GM12878 (cell line): ENCODE measurements around the gene ADCY5. TPM values are rescaled to one million over a fixed set of nuclear protein-coding genes. Genes with fewer than 3 reads are reported as not detected.

Experiments
- ATAC-seq: fragments of 200-7000 bp; cut with Tn5 transposase; 3 replicates; pipeline ENCODE4 v1.9.1; 2020; ENCODE audit warnings: mild to moderate bottlenecking, moderate library complexity
- BruUV-seq: library from RNA; stranded (reverse); fragments of 400-500 nt; replicated peaks from 2 replicates; lab custom pipeline; 2021; lab: Mats Ljungman, UMichigan
- CTCF ChIA-PET: fragments of 300-600 bp; sonication (Branson Sonifier 250); formaldehyde crosslinking; extraction: SDS; loops from one replicate; lab custom pipeline; 2021; ENCODE audit warnings: inconsistent platforms; lab: Yijun Ruan, JAX
- POLR2A ChIA-PET: fragments of 350-600 bp; formaldehyde crosslinking; extraction: SDS; loops from one replicate; lab custom pipeline; 2021; ENCODE audit warnings: inconsistent platforms; lab: Charles Lee
- RAD21 ChIA-PET: fragments of 300-600 bp; sonication (Branson Sonifier 250); formaldehyde crosslinking; loops from one replicate; lab custom pipeline; 2023; ENCODE audit warnings: antibody characterized with exemption; ENCODE audit not compliant: unreplicated experiment; lab: Charles Lee
- SMC1A ChIA-PET: fragments of 300-600 bp; sonication (Branson Sonifier 250); formaldehyde crosslinking; loops from one replicate; lab custom pipeline; 2023; ENCODE audit not compliant: unreplicated experiment, uncharacterized antibody; lab: Charles Lee
- DNase-seq: peaks from one replicate; pipeline ENCODE4 v3.0.0-alpha.2; 2011; ENCODE audit warnings: low read depth, low spot score
- FAIRE-seq: peaks from 3 replicates; lab custom pipeline; 2011; peaks lifted over from hg19 to GRCh38; lab: Jason Lieb, UNC
- H2AFZ ChIP-seq: 2 replicates; pipeline ENCODE4 v1.6.0; 2011; ENCODE audit warnings: low read depth, low read length, control low read depth; ENCODE audit not compliant: control insufficient read depth
- H3K27ac ChIP-seq: 2 replicates; pipeline ENCODE4 v1.5.1; 2011; ENCODE audit warnings: control low read depth; ENCODE audit not compliant: control insufficient read depth, insufficient read depth
- H3K27me3 ChIP-seq, 2 experiments: replicated peaks in 1 of 2; 2 replicates each; pipeline versions ENCODE4 v1.6.0 to v1.6.1; 2011; ENCODE audit warnings: low read length in 1 of 2; ENCODE audit not compliant: control insufficient read depth in 2 of 2, insufficient read depth in 2 of 2
- H3K36me3 ChIP-seq, 2 experiments: 2 replicates each; pipeline ENCODE4 v1.5.1; 2011; ENCODE audit warnings: low read length in 1 of 2; ENCODE audit not compliant: control insufficient read depth in 2 of 2, insufficient read depth in 2 of 2
- H3K4me1 ChIP-seq: 2 replicates; pipeline ENCODE4 v1.6.1; 2011; ENCODE audit warnings: mild to moderate bottlenecking, low read length, moderate library complexity, mixed read lengths; ENCODE audit not compliant: control insufficient read depth, insufficient read depth
- H3K4me2 ChIP-seq: 2 replicates; pipeline ENCODE4 v1.6.0; 2011; ENCODE audit warnings: control low read depth; ENCODE audit not compliant: control insufficient read depth, insufficient read depth
- H3K4me3 ChIP-seq: fragments of 200-600 bp; sonication (generic); 2 replicates; pipeline ENCODE4 v1.5.1; 2016
- H3K79me2 ChIP-seq: 2 replicates; pipeline ENCODE4 v1.6.0; 2011; ENCODE audit warnings: low read length; ENCODE audit not compliant: control insufficient read depth, insufficient read depth
- H3K9ac ChIP-seq: 2 replicates; pipeline ENCODE4 v1.8.0; 2011; ENCODE audit warnings: low read length, control low read depth, mixed read lengths; ENCODE audit not compliant: control insufficient read depth, insufficient read depth
- H3K9me3 ChIP-seq: replicated peaks from 3 replicates; pipeline ENCODE4 v1.5.1; 2011; ENCODE audit warnings: mild to moderate bottlenecking, low read length; ENCODE audit not compliant: control insufficient read depth, insufficient read depth
- H4K20me1 ChIP-seq: 2 replicates; pipeline ENCODE4 v1.6.0; 2011; ENCODE audit not compliant: control insufficient read depth, insufficient read depth
- FOXK2 ChIP-seq: fragments of 450-650 bp; IDR thresholded peaks from 2 replicates; pipeline ENCODE4 v1.6.1; 2017; ENCODE audit warnings: mild to moderate bottlenecking, moderate library complexity
- ZNF384 ChIP-seq: IDR thresholded peaks from 2 replicates; pipeline ENCODE4 v1.6.1; 2012; ENCODE audit warnings: low read depth, mild to moderate bottlenecking, low read length, improper control_type of control experiment, borderline replicate concordance
- ZSCAN29 ChIP-seq: fragments of 450-650 bp; IDR thresholded peaks from 2 replicates; pipeline ENCODE4 v1.6.1; 2017; ENCODE audit warnings: mild to moderate bottlenecking, moderate library complexity
- WGBS: methylation state at CpG from one replicate; pipeline ENCODE4 v1.1.6; 2016; ENCODE audit warnings: low lambda C conversion rate; ENCODE audit not compliant: insufficient replicate concordance, insufficient coverage; ENCODE audit errors: missing lambda C conversion rate; 5-methylcytosine and 5-hydroxymethylcytosine counted together
- in situ Hi-C: fragments of 300-500 bp; cut with MboI; formaldehyde crosslinking; loops from 9 replicates; pipeline ENCODE4 v1.14.3; 2018; ENCODE audit warnings: mixed read lengths
- intact Hi-C: fragments of 100-400 bp; cut with micrococcal nuclease; formaldehyde crosslinking; loops from one replicate; pipeline ENCODE4 v1.14.2; 2022; ENCODE audit not compliant: unreplicated experiment
- polyA plus RNA-seq, 11 experiments: library from polyadenylated mRNA; depleted of rRNA in 4 of 11; unstranded in 6 of 11; stranded (reverse) in 5 of 11; fragments of >200 nt; fragmentation: Nextera tagmentation in 4 of 11; fragmentation: Illumina TruSeq in 1 of 11; extraction: Ambion mirVana in 4 of 11; extraction: Trizol in 1 of 11; gene quantifications; 1 replicate in 1 of 11; 2 replicates in 10 of 11; pipeline versions ENCODE4 v1.2.1 to v1.2.3, GENCODE V29; 2011 to 2016; ENCODE audit warnings: inconsistent platforms in 2 of 11, missing spikeins in 2 of 11, low read depth in 1 of 11
- total RNA-seq, 4 experiments: library from RNA; depleted of rRNA in 3 of 4; stranded (reverse); fragments of >200 nt in 3 of 4; fragmentation: Illumina TruSeq in 1 of 4; extraction: Trizol in 1 of 4; gene quantifications; 2 replicates each; pipeline versions ENCODE4 v1.2.1 to v1.2.3, GENCODE V29; 2013 to 2021
- TF ChIP-seq, protein P1 (sequence below): IDR thresholded peaks from 2 replicates; pipeline ENCODE4 v1.6.1; 2012; ENCODE audit warnings: low read depth, low read length, improper control_type of control experiment
- TF ChIP-seq, protein P2 (sequence below): IDR thresholded peaks from 2 replicates; pipeline ENCODE4 v1.6.1; 2011; ENCODE audit warnings: low read depth, low read length, improper control_type of control experiment, borderline replicate concordance
- TF ChIP-seq, protein P3 (sequence below): IDR thresholded peaks from 2 replicates; pipeline ENCODE4 v1.6.1; 2011; ENCODE audit warnings: borderline replicate concordance, low read depth, mild to moderate bottlenecking, moderate library complexity, low read length; ENCODE audit not compliant: insufficient read depth, poor library complexity, severe bottlenecking

ADCY5 gene
- total and polyA plus RNA-seq, 10 of the 15 experiments (the other 5 are each of a cell fraction or from before 2014, with no cell fraction given), result under 0.01 to 0.24 (median 0.02) TPM; not detected in 4

DNA sequence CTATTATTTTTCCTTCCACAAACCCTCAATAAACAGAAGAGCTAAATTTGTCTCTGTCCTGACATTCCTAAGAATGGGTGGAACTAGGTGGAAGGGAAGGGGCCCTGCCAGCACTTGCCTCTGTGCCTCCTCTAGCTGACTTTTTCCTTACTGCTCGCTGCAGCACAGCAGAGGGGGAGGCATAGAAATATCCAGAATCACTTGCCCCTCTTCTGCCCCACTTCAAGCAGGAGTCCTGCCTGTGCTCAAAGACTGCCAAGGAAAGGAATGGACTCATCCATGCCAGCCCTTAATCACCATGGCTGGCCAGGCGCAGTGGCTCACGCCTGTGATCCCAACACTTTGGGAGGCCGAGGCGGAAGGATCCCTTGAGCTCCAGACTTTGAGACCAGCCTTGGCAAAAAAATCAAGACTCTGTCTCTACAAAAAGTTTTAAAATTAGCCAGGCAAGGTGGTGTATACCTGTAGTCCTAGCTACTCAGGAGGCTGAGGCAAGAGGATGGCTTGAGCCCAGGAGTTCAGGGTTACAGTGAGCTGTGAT is 51.8 kb downstream of the ADCY5 start:
- intact Hi-C loops (no loop called here), in situ Hi-C loops (no loop called here)
- TF ChIP-seq, protein P1, sequence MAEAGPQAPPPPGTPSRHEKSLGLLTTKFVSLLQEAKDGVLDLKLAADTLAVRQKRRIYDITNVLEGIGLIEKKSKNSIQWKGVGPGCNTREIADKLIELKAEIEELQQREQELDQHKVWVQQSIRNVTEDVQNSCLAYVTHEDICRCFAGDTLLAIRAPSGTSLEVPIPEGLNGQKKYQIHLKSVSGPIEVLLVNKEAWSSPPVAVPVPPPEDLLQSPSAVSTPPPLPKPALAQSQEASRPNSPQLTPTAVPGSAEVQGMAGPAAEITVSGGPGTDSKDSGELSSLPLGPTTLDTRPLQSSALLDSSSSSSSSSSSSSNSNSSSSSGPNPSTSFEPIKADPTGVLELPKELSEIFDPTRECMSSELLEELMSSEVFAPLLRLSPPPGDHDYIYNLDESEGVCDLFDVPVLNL, result no peak
- TF ChIP-seq FOXK2 (no peak), ZNF384 (no peak), ZSCAN29 (no peak)
- TF ChIP-seq, protein P2, sequence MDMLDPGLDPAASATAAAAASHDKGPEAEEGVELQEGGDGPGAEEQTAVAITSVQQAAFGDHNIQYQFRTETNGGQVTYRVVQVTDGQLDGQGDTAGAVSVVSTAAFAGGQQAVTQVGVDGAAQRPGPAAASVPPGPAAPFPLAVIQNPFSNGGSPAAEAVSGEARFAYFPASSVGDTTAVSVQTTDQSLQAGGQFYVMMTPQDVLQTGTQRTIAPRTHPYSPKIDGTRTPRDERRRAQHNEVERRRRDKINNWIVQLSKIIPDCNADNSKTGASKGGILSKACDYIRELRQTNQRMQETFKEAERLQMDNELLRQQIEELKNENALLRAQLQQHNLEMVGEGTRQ, result no peak
- TF ChIP-seq, protein P3, sequence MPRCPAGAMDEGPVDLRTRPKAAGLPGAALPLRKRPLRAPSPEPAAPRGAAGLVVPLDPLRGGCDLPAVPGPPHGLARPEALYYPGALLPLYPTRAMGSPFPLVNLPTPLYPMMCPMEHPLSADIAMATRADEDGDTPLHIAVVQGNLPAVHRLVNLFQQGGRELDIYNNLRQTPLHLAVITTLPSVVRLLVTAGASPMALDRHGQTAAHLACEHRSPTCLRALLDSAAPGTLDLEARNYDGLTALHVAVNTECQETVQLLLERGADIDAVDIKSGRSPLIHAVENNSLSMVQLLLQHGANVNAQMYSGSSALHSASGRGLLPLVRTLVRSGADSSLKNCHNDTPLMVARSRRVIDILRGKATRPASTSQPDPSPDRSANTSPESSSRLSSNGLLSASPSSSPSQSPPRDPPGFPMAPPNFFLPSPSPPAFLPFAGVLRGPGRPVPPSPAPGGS, result no peak
- H3K36me3 ChIP-seq, result no peaks in the 10 kb centered on the region
- H3K27me3 ChIP-seq, result peaks cover 0 to 3% of the 10 kb centered on the region in 2 experiments; a peak in 3 of 4 replicates
- H2AFZ ChIP-seq, result no peak overlapping the region
- WGBS, result 91% methylated on average over 5 of the region's 5 CpGs
- H3K9ac ChIP-seq, result no peak overlapping the region
- ChIA-PET RAD21 (no interaction called here), POLR2A (no interaction called here), SMC1A (interaction anchor here (0.6 kb wide), 1 partner anchor 826 kb away, joined by 4 read pairs; no protein-coding TSS in a partner anchor), CTCF (interaction anchor here (0.7 kb wide), 1 partner anchor 569 kb away, joined by 3 read pairs; no protein-coding TSS in a partner anchor)
- no peak overlapping the region for H3K4me3 ChIP-seq
- no peaks in the 10 kb centered on the region for H3K79me2 ChIP-seq
- ATAC-seq (no peak), FAIRE-seq (no peak), DNase-seq (no peak)
- no peaks in the 10 kb centered on the region for H3K9me3 ChIP-seq
- H3K4me1 ChIP-seq, result no peaks in the 10 kb centered on the region
- H4K20me1 ChIP-seq, result no peaks in the 10 kb centered on the region
- no TSS peak for BruUV-seq
- no peak overlapping the region for H3K4me2 ChIP-seq
- no peak overlapping the region for H3K27ac ChIP-seq
